NCI-H1105 treated with DMSO at 0.1 percent for 48 hours (cell line): Measurements from ENCODE around the gene TJP1.
"Not testable (repeated sequence)": the region's sequence is repeated elsewhere in the genome, so short reads cannot be mapped to it uniquely, and the experiment has no call there.

Experiments used
- DNase-seq: peaks from one replicate; lab custom pipeline; 2025; lab: John Stamatoyannopoulos, UW

The TJP1 gene

GRCh38 chr15:29753506-29753905, 68.8 kb downstream of the TJP1 start:
- DNase-seq: no peak

DNA sequence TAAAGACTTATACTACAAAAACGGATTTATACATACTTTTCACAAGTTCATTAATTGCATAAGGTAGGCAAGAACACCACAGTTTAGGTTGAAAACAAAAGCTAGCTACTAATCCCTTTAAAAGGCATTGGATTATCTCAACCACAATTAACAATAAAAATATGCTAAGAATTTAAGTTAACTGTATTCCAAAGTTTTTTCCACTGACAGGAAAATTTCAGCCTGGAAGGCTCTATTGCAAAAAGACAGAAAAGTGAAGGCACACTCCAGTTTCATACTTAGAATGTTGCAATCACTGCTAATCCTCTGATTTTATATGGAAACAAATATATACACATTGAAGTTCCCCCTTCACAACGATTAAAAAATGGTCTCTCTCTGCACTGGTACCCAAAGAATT, 71.5 kb downstream of the TJP1 start:
- DNase-seq: no peak

DNA sequence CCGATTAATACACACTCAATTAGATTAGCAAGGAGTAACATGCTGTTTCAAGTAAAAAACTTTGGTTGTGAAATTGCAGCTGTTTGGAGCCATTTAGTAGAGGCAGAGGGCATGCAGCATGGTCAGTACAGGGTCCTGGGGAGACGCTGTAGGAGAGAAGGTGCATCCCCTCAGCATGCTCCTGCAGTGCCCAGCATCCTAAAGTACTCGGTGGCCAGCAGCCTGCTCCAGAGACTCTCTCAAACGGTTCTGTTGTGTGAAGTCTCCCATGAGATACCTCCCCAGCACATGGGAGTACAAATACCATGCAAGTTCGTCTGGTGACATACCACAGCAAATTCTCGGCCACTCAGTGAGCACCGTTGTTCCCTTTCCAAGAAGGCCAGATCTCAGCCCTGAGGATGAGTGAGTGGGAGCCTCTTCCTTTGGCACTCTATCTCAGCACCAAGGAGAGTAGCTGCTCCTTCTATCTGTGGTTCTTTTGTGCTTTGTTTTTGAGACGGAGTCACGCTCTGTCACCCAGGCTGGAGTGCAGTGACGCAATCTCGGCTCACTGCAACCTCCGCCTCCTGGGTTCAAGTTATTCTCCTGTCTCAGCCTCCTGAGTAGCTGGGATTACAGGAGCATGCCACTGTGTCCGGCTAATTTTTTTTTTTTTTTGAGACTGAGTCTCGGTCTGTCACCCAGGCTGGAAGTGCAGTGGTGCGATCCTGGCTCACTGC, 72.7 kb downstream of the TJP1 start:
- DNase-seq: no peak

GRCh38 chr15:29747837-29748417, 74.3 kb downstream of the TJP1 start:
- no peak for DNase-seq

DNA sequence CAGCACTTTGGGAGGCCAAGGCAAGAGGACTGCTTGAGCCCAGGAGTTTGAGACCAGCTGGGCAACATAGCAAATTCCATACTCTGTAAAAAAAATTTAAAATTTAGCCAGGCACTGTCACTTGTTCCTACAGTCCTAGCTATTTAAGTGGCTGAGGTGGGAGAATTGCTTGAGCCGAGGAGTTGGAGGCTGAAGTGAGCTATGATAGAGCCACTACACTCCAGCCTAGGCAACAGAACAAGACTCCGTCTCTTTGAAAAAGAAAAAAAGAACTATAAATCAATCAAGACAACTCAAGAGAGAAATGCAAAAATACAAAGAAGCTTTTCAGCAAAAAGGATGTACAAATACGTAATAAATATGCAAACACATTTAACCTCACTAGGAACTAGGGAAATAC, 78.8 kb downstream of the TJP1 start:
- no peak for DNase-seq

GRCh38 chr15:29740692-29741311, 81.5 kb downstream of the TJP1 start:
- no peak for DNase-seq

DNA sequence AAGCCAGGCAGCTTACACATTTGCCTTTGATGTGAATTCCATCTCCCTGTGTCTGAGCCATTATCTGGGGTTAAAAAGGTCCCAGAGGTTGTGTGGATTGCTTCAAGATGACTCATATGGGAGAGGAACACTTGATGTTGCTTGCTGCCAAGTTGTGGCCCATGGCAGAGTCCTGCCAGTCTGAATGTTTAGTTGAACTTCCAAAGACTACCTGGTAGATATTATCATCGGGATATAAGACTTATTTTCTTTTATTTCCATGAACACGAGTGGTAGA, 85.6 kb downstream of the TJP1 start:
- no peak for DNase-seq

- no peak for DNase-seq
Measured at GRCh38 chr15:29736012-29736743, 86.1 kb downstream of the TJP1 start.

DNA sequence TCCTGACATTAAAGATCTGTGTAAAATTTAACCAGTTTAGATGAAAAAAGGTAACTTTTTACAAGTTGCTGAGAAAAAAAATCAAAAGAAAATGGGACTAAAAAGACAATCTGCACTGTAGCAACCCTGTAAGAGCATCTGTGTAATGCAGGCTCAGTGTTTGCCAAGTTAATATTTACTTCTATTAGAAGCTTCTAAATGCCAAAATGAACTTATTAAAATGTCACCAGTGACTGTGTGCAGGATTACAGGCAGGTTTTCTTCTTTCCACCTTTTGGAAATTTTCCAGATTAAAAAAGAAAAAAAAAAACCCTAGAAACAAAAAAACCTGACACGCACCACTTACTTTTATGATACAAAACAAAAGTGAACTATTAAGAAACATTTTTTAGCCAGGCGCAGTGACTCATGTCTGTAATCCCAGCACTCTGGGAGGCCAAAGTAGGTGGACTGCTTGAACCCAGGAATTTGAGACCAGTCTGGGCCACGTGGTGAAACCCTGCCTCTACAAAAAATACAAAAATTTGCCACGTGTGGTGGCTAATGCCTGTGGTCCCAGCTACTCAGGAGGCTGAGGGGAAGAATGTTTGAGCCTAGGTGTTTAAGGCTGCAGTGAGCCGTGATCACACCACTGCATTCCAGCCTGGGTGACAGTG, 87.2 kb downstream of the TJP1 start:
- DNase-seq: no peak

DNA sequence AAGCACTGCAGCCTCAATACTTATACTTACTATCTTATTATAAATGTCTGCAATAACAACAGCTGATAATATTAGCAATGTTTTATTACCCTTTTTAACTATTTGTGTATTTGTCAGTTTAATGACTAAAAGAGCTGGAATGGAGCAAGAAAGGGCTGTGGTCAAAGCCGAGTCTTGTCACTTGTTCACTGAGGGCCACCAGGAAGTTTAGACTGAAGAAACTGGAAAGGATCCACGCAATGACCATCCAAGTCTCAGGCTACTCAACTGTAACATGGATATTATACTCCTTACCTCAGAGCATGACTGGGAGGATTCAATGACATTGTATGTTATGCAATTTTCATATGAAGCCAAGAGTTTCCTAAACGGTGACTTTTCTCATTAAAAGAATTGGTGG, 90.4 kb downstream of the TJP1 start:
- no peak for DNase-seq

DNA sequence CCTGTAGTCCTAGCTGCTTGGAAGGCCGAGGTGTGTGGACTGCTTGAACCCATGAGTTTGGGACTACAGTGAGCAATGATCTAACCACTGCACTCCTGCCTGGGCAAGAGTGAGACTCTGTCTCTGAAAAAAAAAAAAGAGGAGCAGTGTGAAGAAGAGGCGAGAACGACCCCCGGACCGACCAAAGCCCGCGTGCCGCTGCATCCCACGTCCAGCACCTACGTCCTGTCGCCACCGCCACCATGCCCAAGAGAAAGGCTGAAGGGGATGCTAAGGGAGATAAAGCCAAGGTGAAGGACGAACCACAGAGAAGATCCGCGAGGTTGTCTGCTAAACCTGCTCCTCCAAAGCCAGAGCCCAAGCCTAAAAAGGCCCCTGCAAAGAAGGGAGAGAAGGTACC, 91.8 kb downstream of the TJP1 start:
- not testable (repeated sequence) for DNase-seq

- DNase-seq: no peak
Measured at GRCh38 chr15:29728418-29728817, 93.8 kb downstream of the TJP1 start.

DNA sequence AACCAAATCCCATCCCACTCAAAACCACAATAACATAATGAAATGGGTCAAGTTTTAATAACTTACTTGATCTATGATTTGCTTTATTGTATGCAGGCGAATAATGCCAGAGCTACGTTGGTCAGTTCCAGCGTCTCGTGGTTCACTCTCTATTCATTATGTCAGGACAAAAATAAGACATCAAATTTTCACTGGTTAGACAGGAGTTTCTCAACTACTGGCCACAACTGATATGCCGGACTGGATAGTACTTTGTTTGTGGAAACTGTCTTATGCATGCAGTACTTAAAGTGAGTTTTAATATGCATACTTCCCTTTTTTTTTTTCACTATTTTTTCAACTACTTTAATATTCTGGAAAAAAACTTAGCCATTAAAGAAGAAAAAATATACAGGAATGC, 94.4 kb downstream of the TJP1 start:
- no peak for DNase-seq

- DNase-seq: no peak
Measured at GRCh38 chr15:29726553-29726952, 95.7 kb downstream of the TJP1 start.

DNA sequence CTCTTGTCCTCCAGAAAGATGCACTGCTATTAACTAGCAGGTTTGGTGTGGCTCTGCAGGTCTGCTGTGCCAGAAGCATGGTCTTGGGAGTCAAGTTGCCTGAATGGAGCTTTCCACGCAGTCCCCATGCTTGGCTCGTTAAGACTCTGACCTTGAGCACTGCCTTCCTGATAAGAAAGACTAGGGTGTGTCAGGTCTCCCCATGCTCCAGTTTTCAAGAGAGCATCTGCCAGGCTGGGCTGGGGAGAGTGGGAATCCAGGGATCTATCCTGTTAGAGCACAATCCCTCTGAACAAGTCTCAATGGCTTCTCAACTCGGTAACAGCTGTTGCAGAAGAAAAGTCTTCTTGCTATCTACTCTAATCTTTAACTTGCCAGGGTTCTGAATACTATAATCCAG, 98.2 kb downstream of the TJP1 start:
- no peak for DNase-seq

- DNase-seq: no peak
Measured at GRCh38 chr15:29713784-29714183, 108.5 kb downstream of the TJP1 start.

GRCh38 chr15:29712149-29712885, 110.0 kb downstream of the TJP1 start:
- no peak for DNase-seq

DNA sequence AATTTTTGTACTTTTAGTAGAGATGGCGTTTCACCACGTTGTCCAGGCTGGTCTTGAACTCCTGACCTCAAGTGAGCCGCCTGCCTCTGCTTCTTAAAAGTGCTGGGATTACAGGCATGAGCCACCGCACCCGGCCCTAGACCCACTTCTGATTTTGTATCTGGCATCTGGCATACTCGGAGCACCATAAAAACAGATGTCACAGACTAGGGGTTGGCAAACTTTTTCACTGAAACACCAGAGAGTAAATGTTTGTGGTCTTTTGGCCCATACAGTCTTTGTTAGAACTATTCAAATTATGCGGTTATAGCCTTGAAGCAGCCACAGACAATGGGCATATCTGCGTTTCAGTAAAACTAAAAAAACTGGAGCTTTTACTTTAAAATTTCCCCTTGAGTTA, 110.7 kb downstream of the TJP1 start:
- DNase-seq: no peak

DNA sequence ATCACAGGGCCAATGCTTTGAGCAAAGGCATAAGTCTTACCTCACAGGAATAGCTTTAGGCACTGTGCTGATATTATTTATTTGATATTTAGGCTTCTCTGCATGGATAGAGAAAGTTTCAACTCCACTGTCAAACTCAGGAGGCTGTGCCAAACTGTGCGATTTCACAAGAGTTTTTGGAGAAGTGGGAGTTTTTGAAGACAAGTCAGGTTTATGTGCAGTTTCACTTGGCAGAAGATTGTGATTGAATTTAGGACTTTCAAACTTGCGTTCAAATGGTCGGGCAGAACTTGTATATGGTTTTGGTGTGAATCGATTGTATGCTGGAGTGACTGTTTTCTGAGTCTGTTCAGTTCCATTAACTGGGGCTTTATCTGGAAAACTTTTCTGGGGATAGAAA, 113.7 kb downstream of the TJP1 start:
- DNase-seq: no peak

GRCh38 chr15:29704950-29705597, 117.2 kb downstream of the TJP1 start:
- no peak for DNase-seq

DNA sequence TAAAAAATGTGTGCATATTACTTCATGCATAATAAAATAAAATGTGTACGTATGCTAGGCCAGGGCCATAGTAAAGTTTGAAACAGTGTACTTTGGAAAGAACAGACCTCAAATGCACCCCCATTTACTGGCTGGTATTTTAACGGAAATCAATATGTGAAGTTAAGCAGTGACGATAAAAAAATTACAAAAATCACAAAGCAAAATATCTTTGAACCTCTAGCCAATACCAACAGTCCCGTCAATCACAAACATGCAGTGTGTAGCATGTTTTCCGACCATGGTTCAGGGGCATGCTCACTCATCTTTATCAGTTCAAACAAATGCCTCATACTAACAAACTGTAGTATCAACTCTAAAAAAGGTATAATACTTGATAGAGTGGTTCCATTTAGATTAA, 121.1 kb downstream of the TJP1 start:
- no peak for DNase-seq

- DNase-seq: no peak
Measured at GRCh38 chr15:29700296-29700695, 122.0 kb downstream of the TJP1 start.
